ENCODE measurements around the gene VLDLR.

- TF ChIP-seq CTCF (IDR thresholded peaks at IDR 0.05), result no peak
- TF ChIP-seq POLR2A (IDR thresholded peaks at IDR 0.05), result no peak
Measured at GRCh38 chr9:2630158-2630557, 8.6 kb downstream of the VLDLR start.
